Left lung (tissue), 8 donors: Measurements from ENCODE around the gene OR3A3. TPM values are rescaled to one million over a fixed set of nuclear protein-coding genes. Genes with fewer than 3 reads are reported as not detected.

Source experiments
- polyA plus RNA-seq, 6 donors: library from polyadenylated mRNA; unstranded; fragments of 120-200 nt; gene quantifications; one replicate each; pipeline ENCODE4 v1.2.1, GENCODE V29; 2013; ENCODE audit not compliant: insufficient read length in 6 of 6
- total RNA-seq, 2 donors: library from RNA; stranded (reverse); fragmentation: NEBNext Ultra II Directional; extraction: Animal tissue kit (Norgen Biotek cat#: 25700); gene quantifications; one replicate each; pipeline ENCODE4 v1.2.1, GENCODE V29; 2021
- donor health status: DM: no; HTN: yes; CAD: no.
- donor health status: DM: no; HTN: no; CAD: no.

The OR3A3 gene
- total and polyA plus RNA-seq, 8 donors, result 0.06 to 0.09 (median 0.07) TPM; not detected in 5

Other genes with a start within 250 kb of the OR3A3 start
- not detected for gene OR1A2, start 213.9 kb upstream of the OR3A3 start, total RNA-seq
- not detected for gene OR1A2, start 213.9 kb upstream of the OR3A3 start, polyA plus RNA-seq
- gene OR1A1, start 203.7 kb upstream of the OR3A3 start, total RNA-seq, result not detected
- gene OR1A1, start 203.7 kb upstream of the OR3A3 start, polyA plus RNA-seq, result under 1 TPM in 4 of 6 donors, not detected in 2; 0.07 to 0.18 (median 0.13) TPM
- gene OR3A1, start 113.0 kb upstream of the OR3A3 start, total RNA-seq, result under 1 TPM in 1 of 2 donors, not detected in 1; 0.20 TPM
- under 1 TPM in 2 of 6 donors, not detected in 4; 0.13 to 0.17 TPM for gene OR3A1, start 113.0 kb upstream of the OR3A3 start, polyA plus RNA-seq
- under 1 TPM; 0.24 to 0.87 TPM for gene OR3A2, start 25.1 kb upstream of the OR3A3 start, total RNA-seq
- under 1 TPM; 0.08 to 0.77 (median 0.13) TPM for gene OR3A2, start 25.1 kb upstream of the OR3A3 start, polyA plus RNA-seq
- not detected for gene OR1E1, start 13.0 kb upstream of the OR3A3 start, total RNA-seq
- gene OR1E1, start 13.0 kb upstream of the OR3A3 start, polyA plus RNA-seq, result under 1 TPM in 1 of 6 donors, not detected in 5; 0.13 TPM
- gene OR1E2, start 22.5 kb downstream of the OR3A3 start, total RNA-seq, result not detected
- not detected for gene OR1E2, start 22.5 kb downstream of the OR3A3 start, polyA plus RNA-seq
- gene SPATA22, start 60.4 kb downstream of the OR3A3 start, total RNA-seq, result 1 to 10 TPM in 1 of 2 donors, under 1 TPM in 1; 0.26 to 1.4 TPM
- gene SPATA22, start 60.4 kb downstream of the OR3A3 start, polyA plus RNA-seq, result 1 to 10 TPM in 1 of 6 donors, under 1 TPM in 4, not detected in 1; 0.25 to 1.0 (median 0.40) TPM
- 1 to 10 TPM; 6.5 to 7.1 TPM for gene ASPA, start 64.6 kb downstream of the OR3A3 start, total RNA-seq
- gene ASPA, start 64.6 kb downstream of the OR3A3 start, polyA plus RNA-seq, result 10 to 100 TPM; 36.0 to 68.9 (median 48.5) TPM
- gene TRPV3, start 146.4 kb downstream of the OR3A3 start, total RNA-seq, result under 1 TPM; 0.55 to 0.58 TPM
- 1 to 10 TPM; 1.6 to 4.2 (median 2.2) TPM for gene TRPV3, start 146.4 kb downstream of the OR3A3 start, polyA plus RNA-seq
- gene TRPV1, start 198.0 kb downstream of the OR3A3 start, total RNA-seq, result 1 to 10 TPM; 3.3 to 3.7 TPM
- 10 to 100 TPM in 3 of 6 donors, 1 to 10 TPM in 3; 9.3 to 11.1 (median 10.0) TPM for gene TRPV1, start 198.0 kb downstream of the OR3A3 start, polyA plus RNA-seq
- gene SHPK, start 224.9 kb downstream of the OR3A3 start, total RNA-seq, result 10 to 100 TPM; 11.0 to 13.1 TPM
- 10 to 100 TPM; 10.4 to 16.8 (median 15.0) TPM for gene SHPK, start 224.9 kb downstream of the OR3A3 start, polyA plus RNA-seq
- 10 to 100 TPM; 20.1 to 30.6 TPM for gene CTNS, start 225.4 kb downstream of the OR3A3 start, total RNA-seq
- gene CTNS, start 225.4 kb downstream of the OR3A3 start, polyA plus RNA-seq, result 10 to 100 TPM in 5 of 6 donors, 1 to 10 TPM in 1; 8.7 to 14.2 (median 12.1) TPM